IMR-90 (cell line): Measurements from ENCODE around the gene RHOT2. TPM values are rescaled to one million over a fixed set of nuclear protein-coding genes. Genes with fewer than 3 reads are reported as not detected.
A peak's percentile ranks its signal among the peaks of the same experiment; 100 is the strongest.

Experiments
- ATAC-seq: fragments of 200-7000 bp; cut with Tn5 transposase; 2 replicates; pipeline ENCODE4 v1.9.1; 2020; ENCODE audit warnings: low read depth, mild to moderate bottlenecking, moderate library complexity
- BruUV-seq: library from RNA; stranded (reverse); fragments of 400-500 nt; replicated peaks from 2 replicates; lab custom pipeline; 2021; lab: Mats Ljungman, UMichigan
- CTCF ChIA-PET: fragments of 300-600 bp; formaldehyde crosslinking; extraction: SDS; loops from one replicate; lab custom pipeline; 2021; ENCODE audit warnings: antibody characterized with exemption; lab: Yijun Ruan, JAX
- POLR2A ChIA-PET: fragments of 300-600 bp; sonication (Branson Sonifier 250); formaldehyde crosslinking; loops from one replicate; lab custom pipeline; 2022; ENCODE audit warnings: antibody characterized with exemption; ENCODE audit not compliant: unreplicated experiment; lab: Charles Lee
- DNase-seq: peaks from one replicate; pipeline ENCODE4 v3.0.0; 2013
- H2AFZ ChIP-seq: replicated peaks from 2 replicates; pipeline ENCODE3; 2013; ENCODE audit warnings: low read length, mild to moderate bottlenecking; ENCODE audit not compliant: poor library complexity
- H2AK5ac ChIP-seq: 2 replicates; pipeline ENCODE4 v1.6.1; 2013; ENCODE audit warnings: low read depth, low read length, inconsistent platforms
- H2AK9ac ChIP-seq: replicated peaks from 2 replicates; pipeline ENCODE3; 2013; ENCODE audit warnings: mild to moderate bottlenecking, low read depth, low read length, moderate library complexity; ENCODE audit not compliant: poor library complexity
- H2BK120ac ChIP-seq: 2 replicates; pipeline ENCODE4 v1.6.1; 2013; ENCODE audit warnings: low read depth, low read length, inconsistent platforms
- H2BK15ac ChIP-seq: 3 replicates; pipeline ENCODE4 v1.6.1; 2013; ENCODE audit warnings: low read depth, low read length, inconsistent platforms
- H2BK20ac ChIP-seq: 2 replicates; pipeline ENCODE4 v1.6.1; 2013; ENCODE audit warnings: low read depth, mild to moderate bottlenecking, inconsistent platforms, low read length, moderate library complexity
- H2BK5ac ChIP-seq: 2 replicates; pipeline ENCODE4 v1.6.1; 2013; ENCODE audit warnings: mild to moderate bottlenecking, low read depth, low read length, inconsistent platforms; ENCODE audit not compliant: poor library complexity, severe bottlenecking
- H3K14ac ChIP-seq: replicated peaks from 2 replicates; pipeline ENCODE4 v1.6.1; 2013; ENCODE audit warnings: low read depth, low read length, inconsistent platforms
- H3K18ac ChIP-seq: 2 replicates; pipeline ENCODE4 v1.6.1; 2013; ENCODE audit warnings: low read depth, low read length, control low read depth
- H3K23ac ChIP-seq: 2 replicates; pipeline ENCODE4 v1.6.1; 2013; ENCODE audit warnings: low read depth, low read length, inconsistent platforms
- H3K27ac ChIP-seq: 2 replicates; pipeline ENCODE4 v1.5.1; 2013; ENCODE audit warnings: mild to moderate bottlenecking, control low read depth, low read length; ENCODE audit not compliant: insufficient read depth
- H3K27me3 ChIP-seq: 2 replicates; pipeline ENCODE4 v1.6.1; 2013; ENCODE audit warnings: low read length; ENCODE audit not compliant: control insufficient read depth, insufficient read depth
- H3K36me3 ChIP-seq: 2 replicates; pipeline ENCODE4 v1.6.1; 2013; ENCODE audit warnings: low read length, mixed read lengths; ENCODE audit not compliant: control insufficient read depth, insufficient read depth
- H3K4ac ChIP-seq: 2 replicates; pipeline ENCODE4 v1.6.1; 2013; ENCODE audit warnings: low read depth, low read length, inconsistent platforms
- H3K4me1 ChIP-seq: 2 replicates; pipeline ENCODE4 v1.6.1; 2013; ENCODE audit warnings: low read length, mixed read lengths; ENCODE audit not compliant: control insufficient read depth, insufficient read depth
- H3K4me2 ChIP-seq: 2 replicates; pipeline ENCODE4 v1.6.1; 2013; ENCODE audit warnings: low read depth, mild to moderate bottlenecking, control low read depth, low read length, moderate library complexity
- H3K4me3 ChIP-seq: 2 replicates; pipeline ENCODE4 v1.5.1; 2013; ENCODE audit warnings: low read depth, mild to moderate bottlenecking, control low read depth, low read length, moderate library complexity; ENCODE audit not compliant: insufficient read depth
- H3K56ac ChIP-seq: 2 replicates; pipeline ENCODE4 v1.6.1; 2013; ENCODE audit warnings: low read length, inconsistent platforms; ENCODE audit not compliant: insufficient read depth; ENCODE audit errors: extremely low read depth
- H3K79me1 ChIP-seq, 2 experiments: 2 replicates each; pipeline ENCODE4 v1.6.1; 2013; ENCODE audit warnings: low read length in 2 of 2, inconsistent platforms in 1 of 2, low read depth in 1 of 2
- H3K9ac ChIP-seq: 2 replicates; pipeline ENCODE4 v1.6.1; 2013; ENCODE audit warnings: low read depth, low read length, control low read depth
- H3K9me1 ChIP-seq: 2 replicates; pipeline ENCODE4 v1.6.1; 2013; ENCODE audit warnings: low read length, inconsistent platforms; ENCODE audit not compliant: insufficient read depth
- H3K9me3 ChIP-seq: 2 replicates; pipeline ENCODE4 v1.6.1; 2013; ENCODE audit warnings: low read length; ENCODE audit not compliant: control insufficient read depth, insufficient read depth
- H4K20me1 ChIP-seq: 2 replicates; pipeline ENCODE4 v1.6.1; 2013; ENCODE audit warnings: low read length, inconsistent platforms; ENCODE audit not compliant: insufficient read depth
- H4K5ac ChIP-seq: 2 replicates; pipeline ENCODE4 v1.6.1; 2013; ENCODE audit warnings: mild to moderate bottlenecking, low read depth, low read length, control low read depth
- H4K8ac ChIP-seq, 2 experiments: 2 replicates each; pipeline ENCODE4 v1.6.1; 2013; ENCODE audit warnings: low read depth in 2 of 2, low read length in 2 of 2, control low read depth in 1 of 2, inconsistent platforms in 1 of 2
- H4K91ac ChIP-seq: 2 replicates; pipeline ENCODE4 v1.6.1; 2013; ENCODE audit warnings: low read depth, low read length, inconsistent platforms; ENCODE audit not compliant: insufficient read depth
- CEBPB ChIP-seq: IDR thresholded peaks from 2 replicates; pipeline ENCODE4 v1.6.1; 2012; ENCODE audit warnings: low read depth, low read length, improper control_type of control experiment
- CHD1 ChIP-seq: IDR thresholded peaks from 2 replicates; pipeline ENCODE4 v1.6.1; 2012; ENCODE audit warnings: low read depth, low read length, improper control_type of control experiment
- FOS ChIP-seq: fragments of 150-350 bp; IDR thresholded peaks from 2 replicates; pipeline ENCODE4 v1.6.1; 2016; ENCODE audit warnings: low read depth, low read length
- MAFK ChIP-seq: IDR thresholded peaks from 2 replicates; pipeline ENCODE4 v1.6.1; 2012; ENCODE audit warnings: low read depth, low read length, improper control_type of control experiment
- MAZ ChIP-seq: IDR thresholded peaks from 2 replicates; pipeline ENCODE4 v1.6.1; 2012; ENCODE audit warnings: low read depth, mild to moderate bottlenecking, low read length, improper control_type of control experiment, moderate library complexity, borderline replicate concordance
- MXI1 ChIP-seq: IDR thresholded peaks from 2 replicates; pipeline ENCODE4 v1.6.1; 2012; ENCODE audit warnings: low read depth, mild to moderate bottlenecking, low read length, moderate library complexity, borderline replicate concordance
- NFE2L2 ChIP-seq: fragments of 150-350 bp; IDR thresholded peaks from 2 replicates; pipeline ENCODE4 v1.6.1; 2016; ENCODE audit warnings: low read depth, mild to moderate bottlenecking, low read length
- RAD21 ChIP-seq: IDR thresholded peaks from 2 replicates; pipeline ENCODE4 v1.6.1; 2012; ENCODE audit warnings: low read length, improper control_type of control experiment
- RCOR1 ChIP-seq: IDR thresholded peaks from 2 replicates; pipeline ENCODE4 v1.6.1; 2012; ENCODE audit warnings: mild to moderate bottlenecking, low read length, improper control_type of control experiment; ENCODE audit not compliant: insufficient replicate concordance
- WGBS, 2 experiments: methylation state at CpG; one replicate each; pipeline versions ENCODE4 v1.1.5 to v1.1.7; 2013; ENCODE audit warnings: missing lambda C conversion rate in 2 of 2; ENCODE audit not compliant: insufficient read length in 1 of 2; ENCODE audit errors: extremely low coverage in 2 of 2; 5-methylcytosine and 5-hydroxymethylcytosine counted together
- dilution Hi-C: fragments of 300-500 bp; cut with HindIII; formaldehyde crosslinking; loops from one replicate; pipeline ENCODE4 v1.14.3; 2018; ENCODE audit warnings: low sequenced_read_pairs; ENCODE audit not compliant: unreplicated experiment
- in situ Hi-C: fragments of 300-500 bp; cut with MboI; formaldehyde crosslinking; loops from 3 replicates; pipeline ENCODE4 v1.14.3; 2019; ENCODE audit warnings: low sequenced_read_pairs, inconsistent platforms, mixed read lengths
- intact Hi-C: fragments of 100-400 bp; cut with micrococcal nuclease; formaldehyde crosslinking; loops from 2 replicates; pipeline ENCODE4 v1.10.0; 2022
- polyA plus RNA-seq, 3 experiments: library from polyadenylated mRNA; depleted of rRNA; stranded (reverse); fragments of >200 nt; gene quantifications; 2 replicates each; pipeline ENCODE4 v1.2.3, GENCODE V29; 2012; ENCODE audit warnings: low replicate concordance in 1 of 3
- total RNA-seq: library from RNA; depleted of rRNA; stranded (reverse); fragments of >200 nt; gene quantifications from 2 replicates; pipeline ENCODE4 v1.2.3, GENCODE V29; 2012
- TF ChIP-seq, protein P1 (sequence below): fragments of 150-350 bp; IDR thresholded peaks from 2 replicates; pipeline ENCODE4 v1.6.1; 2016; ENCODE audit warnings: low read depth, mild to moderate bottlenecking, low read length, moderate library complexity, borderline replicate concordance
- TF ChIP-seq, protein P2 (sequence below): fragments of 150-350 bp; IDR thresholded peaks from 2 replicates; pipeline ENCODE4 v1.6.1; 2017; ENCODE audit warnings: mild to moderate bottlenecking, antibody characterized with exemption, low read length, low read depth

RHOT2 gene
- total and polyA plus RNA-seq, 2 of the 4 experiments (the other 2 are of a cell fraction): 20.3 to 181 TPM

DNA sequence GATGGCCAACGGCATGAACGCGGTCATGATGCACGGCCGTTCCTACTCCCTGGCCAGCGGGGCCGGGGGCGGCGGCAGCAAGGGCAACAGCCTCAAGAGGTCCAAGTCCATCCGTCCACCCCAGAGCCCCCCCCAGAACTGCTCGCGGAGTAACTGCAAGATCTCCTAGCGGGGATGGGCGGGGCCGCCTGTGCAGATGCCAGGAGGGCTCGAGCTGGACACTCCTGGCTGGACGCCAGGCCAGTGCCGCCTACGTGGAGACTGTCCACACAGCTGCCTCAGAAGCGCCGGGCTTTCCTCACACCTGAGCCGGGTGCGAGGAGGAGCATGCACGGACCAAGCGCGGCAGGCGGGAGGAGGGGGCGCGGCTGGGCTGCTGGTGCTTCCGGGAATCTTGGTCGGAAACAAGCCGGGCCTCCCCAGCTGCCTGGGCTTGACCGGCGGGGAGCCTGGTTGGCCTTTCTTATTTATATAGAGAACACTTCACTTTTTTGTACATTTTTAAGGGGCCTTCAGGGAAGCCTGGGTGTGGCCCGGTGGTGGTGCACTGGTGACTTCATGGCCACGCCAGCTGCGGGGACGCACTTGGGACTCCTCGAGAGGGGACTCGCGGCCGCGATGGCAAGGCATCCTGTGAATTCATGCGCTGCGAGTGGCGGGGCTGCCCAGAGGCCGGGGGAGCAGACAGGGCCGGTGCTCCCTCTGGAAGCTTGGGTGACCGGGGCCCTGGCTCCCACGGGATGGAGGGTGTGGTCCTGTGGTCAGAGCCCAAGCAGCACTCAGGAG lies 40.3 kb upstream of the RHOT2 start (continued):
- TF ChIP-seq CHD1 (no peak), NFE2L2 (no peak)

DNA sequence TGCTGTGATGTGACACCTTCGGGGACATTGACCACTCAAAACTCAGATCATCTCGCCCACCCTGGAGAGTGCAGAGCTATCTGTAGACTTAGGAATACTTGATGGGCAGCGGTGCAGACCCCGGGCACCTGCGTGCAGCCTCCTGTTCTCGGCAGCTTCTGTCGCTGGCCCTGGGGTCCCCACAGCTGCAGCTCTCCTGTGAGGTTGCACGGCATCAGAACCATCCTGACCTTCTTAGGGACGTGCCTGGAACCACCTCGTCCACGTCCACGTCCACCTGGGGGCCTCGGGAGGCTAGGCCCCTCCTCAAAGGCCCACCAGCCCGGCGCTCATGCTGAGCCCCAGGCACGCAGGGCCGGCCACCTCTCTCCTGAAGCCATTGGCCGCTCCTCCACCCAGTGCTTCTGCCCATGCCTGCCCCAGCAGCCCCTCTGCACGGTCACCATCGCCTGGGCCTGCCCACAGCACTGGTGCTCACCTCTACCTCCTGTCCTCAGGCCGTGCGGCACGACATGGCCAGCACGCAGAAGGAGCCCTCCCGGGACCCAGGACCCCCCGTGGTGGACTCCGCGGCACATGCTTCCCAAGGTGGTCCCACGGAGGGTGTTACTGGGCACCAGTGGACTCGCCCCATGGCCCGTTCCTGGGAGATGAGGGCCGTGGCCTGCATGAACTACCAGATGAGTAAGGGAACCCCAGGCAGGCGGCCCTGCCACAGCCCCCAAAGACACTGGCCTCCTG lies 39.4 kb upstream of the RHOT2 start:
- Histone ChIP-seq H3K4me2 (no peak overlapping the region), H3K14ac (no peak overlapping the region), H3K27me3 (no peaks in the 10 kb centered on the region), H3K9ac (no peak overlapping the region), H4K20me1 (0 out of 2 replicates have a peak, but pooled peaks cover 3% of the 10 kb centered on the region), H4K91ac (no peak overlapping the region), H3K27ac (no peak overlapping the region), H3K4me1 (peaks cover 25% of the 10 kb centered on the region), H3K9me1 (peaks cover 4% of the 10 kb centered on the region; the same call in 1 of the 2 replicates), H2AFZ (no peak overlapping the region), H4K5ac (no peak overlapping the region), H3K4me3 (no peak overlapping the region), H4K8ac (no peak overlapping the region), H3K56ac (no peak overlapping the region), H2AK9ac (peak overlapping the region; percentile 28), H3K4ac (no peak overlapping the region), H3K9me3 (no peaks in the 10 kb centered on the region), H2AK5ac (no peak overlapping the region; the same call in 1 of the 2 replicates), H3K18ac (no peak overlapping the region), H3K79me1 (peaks cover 6 to 34% of the 10 kb centered on the region in 2 experiments; a peak in 2 of 4 replicates), H3K23ac (no peak overlapping the region), H2BK20ac (no peak overlapping the region), H2BK5ac (no peak overlapping the region), H3K36me3 (peaks cover 11% of the 10 kb centered on the region; the same call in 1 of the 2 replicates), H2BK120ac (peak overlapping the region; percentile 40; the same call in 1 of the 2 replicates), H2BK15ac (no peak overlapping the region)
- dilution Hi-C loops: no loop called here
- no TSS peak for BruUV-seq
- ChIA-PET POLR2A (no interaction called here), CTCF (no interaction called here)
- ATAC-seq (no peak), DNase-seq (no peak)
- TF ChIP-seq MAZ: no peak
- TF ChIP-seq FOS: no peak
- TF ChIP-seq, protein P1, sequence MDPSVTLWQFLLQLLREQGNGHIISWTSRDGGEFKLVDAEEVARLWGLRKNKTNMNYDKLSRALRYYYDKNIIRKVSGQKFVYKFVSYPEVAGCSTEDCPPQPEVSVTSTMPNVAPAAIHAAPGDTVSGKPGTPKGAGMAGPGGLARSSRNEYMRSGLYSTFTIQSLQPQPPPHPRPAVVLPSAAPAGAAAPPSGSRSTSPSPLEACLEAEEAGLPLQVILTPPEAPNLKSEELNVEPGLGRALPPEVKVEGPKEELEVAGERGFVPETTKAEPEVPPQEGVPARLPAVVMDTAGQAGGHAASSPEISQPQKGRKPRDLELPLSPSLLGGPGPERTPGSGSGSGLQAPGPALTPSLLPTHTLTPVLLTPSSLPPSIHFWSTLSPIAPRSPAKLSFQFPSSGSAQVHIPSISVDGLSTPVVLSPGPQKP: no peak
- no peak for TF ChIP-seq RAD21
- no peak for TF ChIP-seq CEBPB
- TF ChIP-seq MXI1: no peak
- TF ChIP-seq MAFK: no peak
- TF ChIP-seq RCOR1: no peak
- TF ChIP-seq, protein P2, sequence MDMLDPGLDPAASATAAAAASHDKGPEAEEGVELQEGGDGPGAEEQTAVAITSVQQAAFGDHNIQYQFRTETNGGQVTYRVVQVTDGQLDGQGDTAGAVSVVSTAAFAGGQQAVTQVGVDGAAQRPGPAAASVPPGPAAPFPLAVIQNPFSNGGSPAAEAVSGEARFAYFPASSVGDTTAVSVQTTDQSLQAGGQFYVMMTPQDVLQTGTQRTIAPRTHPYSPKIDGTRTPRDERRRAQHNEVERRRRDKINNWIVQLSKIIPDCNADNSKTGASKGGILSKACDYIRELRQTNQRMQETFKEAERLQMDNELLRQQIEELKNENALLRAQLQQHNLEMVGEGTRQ: no peak
- intact Hi-C loops: no loop called here
- in situ Hi-C loops: no loop called here
- 93% methylated on average over 25 of the region's 33 CpGs; no CpG with 5 or more reads in 1 of the 2 experiments for WGBS, 2 experiments
